ENCODE results near the gene ATP8A1.

GRCh38 chr4:42428036-42428435 lies 228.9 kb downstream of the ATP8A1 start:
- TF ChIP-seq CTCF (IDR thresholded peaks at IDR 0.05) (no peak), POLR2A (IDR thresholded peaks at IDR 0.05) (no peak)

Measured in adrenal gland (tissue), 5 donors.